GM18505 (cell line): ENCODE data around the gene ZNF549.

Experiments used
- ATAC-seq: cut with Tn5 transposase; IDR thresholded peaks from one replicate; pipeline ENCODE4 v1.9.1; 2021; ENCODE audit not compliant: unreplicated experiment
- POLR2A ChIP-seq: IDR thresholded peaks from 4 replicates; pipeline ENCODE4 v1.6.1; 2011; ENCODE audit warnings: borderline replicate concordance; ENCODE audit not compliant: insufficient read depth, insufficient read length; ENCODE audit errors: extremely low read depth

The ZNF549 gene

GRCh38 chr19:57552432-57552831, 25.3 kb downstream of the ZNF549 start:
- ATAC-seq = no peak
- TF ChIP-seq POLR2A = no peak

GRCh38 chr19:57557659-57558058, 30.5 kb downstream of the ZNF549 start:
- no peak for ATAC-seq
- TF ChIP-seq POLR2A = no peak

GRCh38 chr19:57558525-57558924, 31.4 kb downstream of the ZNF549 start:
- no peak for ATAC-seq
- TF ChIP-seq POLR2A = no peak

GRCh38 chr19:57559008-57559403, 31.9 kb downstream of the ZNF549 start:
- peak; percentile 36 for ATAC-seq

GRCh38 chr19:57559404-57560025, 32.4 kb downstream of the ZNF549 start, which contains the start of gene ZNF550:
TSS of gene ZNF550 (minus strand) at chr19:57559863. CDS start at chr19:57559682, 181 bp downstream.
- TF ChIP-seq POLR2A = peak; percentile 72

More at GRCh38 chr19:57559008-57559403, 31.9 kb downstream of the ZNF549 start:
- no peak for TF ChIP-seq POLR2A

GRCh38 chr19:57560049-57560491, 32.9 kb downstream of the ZNF549 start:
- ATAC-seq = no peak
- no peak for TF ChIP-seq POLR2A

More at GRCh38 chr19:57559404-57560025, 32.4 kb downstream of the ZNF549 start, which contains the start of gene ZNF550:
- ATAC-seq = peak; percentile 93

- no peak for TF ChIP-seq POLR2A
- no peak for ATAC-seq
Measured at GRCh38 chr19:57563547-57563946, 36.4 kb downstream of the ZNF549 start.

- TF ChIP-seq POLR2A = no peak
- no peak for ATAC-seq
Measured at GRCh38 chr19:57566396-57567265, 39.5 kb downstream of the ZNF549 start.

GRCh38 chr19:57570707-57571106, 43.6 kb downstream of the ZNF549 start:
- ATAC-seq = no peak

GRCh38 chr19:57572415-57572947, 45.3 kb downstream of the ZNF549 start:
- TF ChIP-seq POLR2A = no peak
- ATAC-seq = no peak

More at GRCh38 chr19:57570707-57571106, 43.6 kb downstream of the ZNF549 start:
- TF ChIP-seq POLR2A = peak; percentile 28

GRCh38 chr19:57576661-57577060, 49.5 kb downstream of the ZNF549 start:
- TF ChIP-seq POLR2A = no peak
- ATAC-seq = no peak

GRCh38 chr19:57578487-57579205, 51.5 kb downstream of the ZNF549 start, which contains the start of gene ZNF416:
TSS of gene ZNF416 (minus strand) at chr19:57578911. CDS start at chr19:57578704, 207 bp downstream.
- peak; percentile 57 for TF ChIP-seq POLR2A
- peak; percentile 77 for ATAC-seq

GRCh38 chr19:57583104-57583520, 56.0 kb downstream of the ZNF549 start:
- ATAC-seq = no peak
- no peak for TF ChIP-seq POLR2A
